Endothelial cell of umbilical vein (primary cell): ENCODE results near the gene SCRN3. TPM values are rescaled to one million over a fixed set of nuclear protein-coding genes. Genes with fewer than 3 reads are reported as not detected.

Experiments
- BruUV-seq: library from RNA; stranded (reverse); fragments of 400-500 nt; replicated peaks from 2 replicates; lab custom pipeline; 2021; lab: Mats Ljungman, UMichigan
- CTCF ChIA-PET: fragments of 300-600, 350-600 bp; sonication (Branson Sonifier 250); formaldehyde crosslinking; loops from one replicate; lab custom pipeline; 2021; ENCODE audit warnings: antibody characterized with exemption, inconsistent platforms; lab: Charles Lee
- POLR2A ChIA-PET: fragments of 300-600, 350-600 bp; sonication (Branson Sonifier 250); formaldehyde crosslinking; loops from one replicate; lab custom pipeline; 2021; ENCODE audit warnings: antibody characterized with exemption, inconsistent platforms; lab: Charles Lee
- DNase-seq: peaks from one replicate; pipeline ENCODE4 v3.0.0-alpha.2; 2011; ENCODE audit warnings: low read depth, low spot score
- FAIRE-seq: peaks from 2 replicates; lab custom pipeline; 2011; peaks lifted over from hg19 to GRCh38; lab: Jason Lieb, UNC
- H2AFZ ChIP-seq: 2 replicates; pipeline ENCODE4 v1.6.0; 2012; ENCODE audit warnings: low read depth, low read length, control low read depth, inconsistent platforms
- H3K27ac ChIP-seq: 2 replicates; pipeline ENCODE4 v1.5.1; 2011; ENCODE audit warnings: low read depth, mild to moderate bottlenecking, control low read depth, low read length, moderate library complexity; ENCODE audit not compliant: insufficient read depth
- H3K27me3 ChIP-seq, 2 experiments: 2 replicates each; pipeline versions ENCODE4 v1.6.0 to v1.6.1; 2011; ENCODE audit warnings: low read length in 2 of 2, mixed read lengths in 1 of 2; ENCODE audit not compliant: control insufficient read depth in 2 of 2, insufficient read depth in 2 of 2
- H3K36me3 ChIP-seq, 2 experiments: 2 replicates in 1 of 2; 3 replicates in 1 of 2; pipeline ENCODE4 v1.5.1; 2011; ENCODE audit warnings: low read length in 2 of 2, mild to moderate bottlenecking in 1 of 2, moderate library complexity in 1 of 2; ENCODE audit not compliant: control insufficient read depth in 2 of 2, insufficient read depth in 2 of 2; ENCODE audit errors: extremely low read depth in 1 of 2
- H3K4me1 ChIP-seq: 3 replicates; pipeline ENCODE4 v1.5.1; 2011; ENCODE audit warnings: mild to moderate bottlenecking, low read length; ENCODE audit not compliant: control insufficient read depth, insufficient read depth; ENCODE audit errors: extremely low read depth
- H3K4me2 ChIP-seq: 2 replicates; pipeline ENCODE4 v1.6.1; 2011; ENCODE audit warnings: low read length, control low read depth, mixed read lengths; ENCODE audit not compliant: insufficient read depth
- H3K4me3 ChIP-seq, 3 experiments: fragments of 200-600 bp in 1 of 3; sonication (generic), shearing (Covaris generic) in 1 of 3; replicated peaks in 1 of 3; 2 replicates each; pipeline ENCODE4 v1.5.1; 2011 to 2016; ENCODE audit warnings: control low read depth in 3 of 3, low read length in 3 of 3, mild to moderate bottlenecking in 2 of 3, inconsistent platforms in 1 of 3, low read depth in 1 of 3, moderate library complexity in 1 of 3; ENCODE audit not compliant: insufficient read depth in 1 of 3
- H3K79me2 ChIP-seq: 2 replicates; pipeline ENCODE4 v1.6.0; 2012; ENCODE audit warnings: low read length, inconsistent platforms; ENCODE audit not compliant: control insufficient read depth, insufficient read depth
- H3K9ac ChIP-seq: replicated peaks from 2 replicates; pipeline ENCODE3; 2011; ENCODE audit warnings: low read length, control low read depth; ENCODE audit not compliant: insufficient read depth; ENCODE audit errors: extremely low read depth
- H3K9me1 ChIP-seq: replicated peaks from 3 replicates; pipeline ENCODE4 v1.6.0; 2011; ENCODE audit warnings: mild to moderate bottlenecking, low read length; ENCODE audit not compliant: control insufficient read depth, insufficient read depth; ENCODE audit errors: extremely low read depth
- H3K9me3 ChIP-seq: replicated peaks from 2 replicates; pipeline ENCODE4 v1.5.1; 2012; ENCODE audit warnings: low read length, inconsistent platforms; ENCODE audit not compliant: control insufficient read depth, insufficient read depth
- H4K20me1 ChIP-seq: replicated peaks from 2 replicates; pipeline ENCODE3; 2011; ENCODE audit warnings: mild to moderate bottlenecking, low read length; ENCODE audit not compliant: control insufficient read depth, insufficient read depth; ENCODE audit errors: extremely low read depth
- CTCF ChIP-seq, 2 donors: IDR thresholded peaks; 1 replicate in 1 of 2; 2 replicates in 1 of 2; pipeline ENCODE4 v1.5.1; 2011; ENCODE audit warnings: low read length in 2 of 2, mild to moderate bottlenecking in 2 of 2, moderate library complexity in 2 of 2, control low read depth in 1 of 2, inconsistent platforms in 1 of 2, low read depth in 1 of 2; ENCODE audit not compliant: insufficient read depth in 1 of 2; ENCODE audit errors: extremely low read depth in 1 of 2
- EZH2 ChIP-seq: IDR thresholded peaks from 2 replicates; pipeline ENCODE4 v1.6.1; 2012; ENCODE audit warnings: borderline replicate concordance, low read depth, mild to moderate bottlenecking, moderate library complexity, low read length, inconsistent platforms; ENCODE audit not compliant: severe bottlenecking
- FOS ChIP-seq: IDR thresholded peaks from 2 replicates; pipeline ENCODE4 v1.6.1; 2011; ENCODE audit warnings: mild to moderate bottlenecking, low read length, moderate library complexity, borderline replicate concordance; ENCODE audit not compliant: insufficient read depth
- GATA2 ChIP-seq: IDR thresholded peaks from 2 replicates; pipeline ENCODE4 v1.7.0; 2011; ENCODE audit warnings: low read depth, mild to moderate bottlenecking, moderate library complexity, mixed read lengths, low read length; ENCODE audit not compliant: insufficient read length, insufficient read depth
- JUN ChIP-seq: IDR thresholded peaks from 2 replicates; pipeline ENCODE4 v1.6.1; 2011; ENCODE audit warnings: borderline replicate concordance, low read depth; ENCODE audit not compliant: insufficient read length, insufficient read depth
- MAX ChIP-seq: IDR thresholded peaks from 2 replicates; pipeline ENCODE4 v1.6.1; 2011; ENCODE audit not compliant: insufficient read depth, insufficient read length
- MYC ChIP-seq: IDR thresholded peaks from one replicate; pipeline ENCODE4 v1.6.1; 2011; ENCODE audit warnings: mild to moderate bottlenecking, low read depth, low read length
- POLR2A ChIP-seq: IDR thresholded peaks from 2 replicates; pipeline ENCODE4 v1.6.1; 2012; ENCODE audit warnings: low read depth, mild to moderate bottlenecking, control low read depth, low read length
- POLR2AphosphoS5 ChIP-seq: IDR thresholded peaks from 2 replicates; pipeline ENCODE4 v1.6.1; 2012; ENCODE audit warnings: low read depth, mild to moderate bottlenecking, control low read depth, low read length, moderate library complexity; ENCODE audit not compliant: insufficient read depth
- dilution Hi-C: fragments of 300-500 bp; cut with MboI; formaldehyde crosslinking; loops from one replicate; pipeline ENCODE4 v1.15.0; 2019; ENCODE audit warnings: low sequenced_read_pairs; ENCODE audit not compliant: extremely low pct_ligation_motif_present
- intact Hi-C: fragments of 100-400 bp; cut with micrococcal nuclease; formaldehyde crosslinking; loops from one replicate; pipeline ENCODE4 v1.10.0; 2022
- polyA plus RNA-seq, 4 experiments: library from polyadenylated mRNA; depleted of rRNA in 3 of 4; stranded (reverse) in 3 of 4; unstranded in 1 of 4; fragments of >200 nt; gene quantifications; 2 replicates each; pipeline versions ENCODE4 v1.2.1 to v1.2.3, GENCODE V29; 2011 to 2012; ENCODE audit warnings: missing spikeins in 1 of 4
- total RNA-seq: library from RNA; stranded (reverse); gene quantifications from 2 replicates; pipeline ENCODE4 v1.2.3, GENCODE V29; 2021

Gene SCRN3
- total and polyA plus RNA-seq, 2 donors (not counting 3 experiments of a cell fraction or from before 2014, with no cell fraction given), result 10.7 to 24.0 TPM

- no TSS peak for BruUV-seq
- no peak overlapping the region for H3K4me2 ChIP-seq
These were observed 78.3 kb downstream of the SCRN3 start for GRCh38 chr2:174473796-174474195.

GRCh38 chr2:174477759-174478158, 82.2 kb downstream of the SCRN3 start:
- DNase-seq (no peak), FAIRE-seq (no peak)
- H3K9me1 ChIP-seq, result no peaks in the 10 kb centered on the region
- H3K4me2 ChIP-seq, result no peak overlapping the region
- H3K27me3 ChIP-seq, result peaks cover 0 to under 1% of the 10 kb centered on the region in 2 experiments
- intact Hi-C loops, result no loop called here
- POLR2A ChIA-PET, result no interaction called here
- no peaks in the 10 kb centered on the region for H3K36me3 ChIP-seq
- no peak overlapping the region for H3K4me3 ChIP-seq
- CTCF ChIA-PET, result interaction anchor here (0.6 to 4.2 kb wide), 4 partner anchors 16 to 730 kb away, joined by 3 to 24 read pairs (median 5); no protein-coding TSS in a partner anchor
- TF ChIP-seq MYC (no peak), CTCF (IDR thresholded peaks at IDR 0.05; ENCODE audit: extremely low read depth in 1 of 2, insufficient read depth in 1 of 2, low read depth in 1 of 2, low read length in 2 of 2) (no peak), GATA2 (no peak), JUN (no peak), FOS (no peak), POLR2A (no peak), MAX (no peak), POLR2AphosphoS5 (no peak), EZH2 (no peak)
- H4K20me1 ChIP-seq, result no peaks in the 10 kb centered on the region
- no peaks in the 10 kb centered on the region for H3K79me2 ChIP-seq
- dilution Hi-C loops, result no loop called here
- H2AFZ ChIP-seq, result no peak overlapping the region
- no peaks in the 10 kb centered on the region for H3K4me1 ChIP-seq
- H3K9ac ChIP-seq, result no peak overlapping the region
- no peaks in the 10 kb centered on the region for H3K9me3 ChIP-seq
- no TSS peak for BruUV-seq
- H3K27ac ChIP-seq, result no peak overlapping the region

More at GRCh38 chr2:174473796-174474195, 78.3 kb downstream of the SCRN3 start:
- H3K9ac ChIP-seq, result no peak overlapping the region
- FAIRE-seq, result no peak
- intact Hi-C loops (no loop called here), dilution Hi-C loops (no loop called here)
- peaks cover 0 to 5% of the 10 kb centered on the region in 2 experiments for H3K27me3 ChIP-seq
- no peak for TF ChIP-seq POLR2AphosphoS5
- TF ChIP-seq FOS, result no peak
- H3K27ac ChIP-seq, result no peak overlapping the region
- ChIA-PET POLR2A (no interaction called here), CTCF (interaction anchor here (1.0 to 2.3 kb wide), 3 partner anchors 11 to 73 kb away, joined by 3 to 15 read pairs (median 5); no protein-coding TSS in a partner anchor)
- H3K79me2 ChIP-seq, result no peaks in the 10 kb centered on the region
- H4K20me1 ChIP-seq, result no peaks in the 10 kb centered on the region
- no peak for DNase-seq
- H2AFZ ChIP-seq, result no peak overlapping the region
- H3K9me1 ChIP-seq, result no peaks in the 10 kb centered on the region
- H3K36me3 ChIP-seq, result no peaks in the 10 kb centered on the region
- no peaks in the 10 kb centered on the region for H3K4me1 ChIP-seq
- no peak overlapping the region for H3K4me3 ChIP-seq
- H3K9me3 ChIP-seq, result no peaks in the 10 kb centered on the region
